Measurements from ENCODE around the gene RYR2. TPM values are rescaled to one million over a fixed set of nuclear protein-coding genes. Genes with fewer than 3 reads are reported as not detected.
"Not testable (repeated sequence)": the region's sequence is repeated elsewhere in the genome, so short reads cannot be mapped to it uniquely, and the experiment has no call there.

The RYR2 gene
- total RNA-seq, 1 experiment from 2014 or later = 3.4 TPM

- H2BK5ac ChIP-seq (ENCODE audit: insufficient read length, low read length) = no peak overlapping the region
- Mint-ChIP-seq H3K4me3 (no peak overlapping the region), H3K4me1 (peaks cover 0 to 5% of the 10 kb centered on the region in 2 experiments; a peak in 3 of 4 replicates), H3K36me3 (ENCODE audit: insufficient read depth in 1 of 3, low read depth in 3 of 3) (peaks cover 0 to 3% (median 2%) of the 10 kb centered on the region in 3 experiments; a peak in 2 of 7 replicates), H3K27ac (0 out of 7 replicates have a peak overlapping the region, but pooled peaks of 2 of the 3 experiments have one; percentile 0), H3K9me3 (peaks cover 0 to 7% of the 10 kb centered on the region in 2 experiments; a peak in 2 of 5 replicates), H3K27me3 (ENCODE audit: low read depth) (no peaks in the 10 kb centered on the region)
- H3K27ac ChIP-seq (ENCODE audit: insufficient read length, low read depth, low read length) = no peak overlapping the region
- H4K5ac ChIP-seq (ENCODE audit: insufficient read length, low read depth, low read length) = no peak overlapping the region
- H2AFZ ChIP-seq (ENCODE audit: low read length) = no peak overlapping the region
- no peaks in the 10 kb centered on the region for H3K9me3 ChIP-seq (ENCODE audit: control insufficient read depth, low read depth, low read length)
- no peak overlapping the region for H2BK15ac ChIP-seq (ENCODE audit: low read depth, low read length)
- no peak overlapping the region for H3K14ac ChIP-seq (ENCODE audit: insufficient read depth, low read length)
- H4K8ac ChIP-seq (replicated peaks; ENCODE audit: insufficient read length, low read depth, low read length) = no peak overlapping the region
- WGBS (ENCODE audit: extremely low coverage, insufficient read length, low lambda C conversion rate) = no CpG with 5 or more reads among the region's 2 CpGs
- H2BK12ac ChIP-seq (ENCODE audit: insufficient read length, low read depth, low read length) = no peak overlapping the region
- no peak overlapping the region for H3K4me2 ChIP-seq (ENCODE audit: insufficient read depth, insufficient read length, low read length)
- H3K27me3 ChIP-seq (ENCODE audit: insufficient read depth, low read length) = no peaks in the 10 kb centered on the region
- no peaks in the 10 kb centered on the region for H3K79me1 ChIP-seq (ENCODE audit: insufficient read depth, low read depth, low read length, poor library complexity, severe bottlenecking)
- H3T11ph ChIP-seq (ENCODE audit: low read length) = no peak overlapping the region
- no peaks in the 10 kb centered on the region for H4K20me1 ChIP-seq (ENCODE audit: control insufficient read depth, insufficient read depth, insufficient read length)
- H3K18ac ChIP-seq (ENCODE audit: insufficient read length, low read depth, low read length) = no peak overlapping the region
- H2AK5ac ChIP-seq (ENCODE audit: insufficient read length, low read length) = no peak overlapping the region
- H3K56ac ChIP-seq (ENCODE audit: insufficient read length, low read depth, low read length) = no peak overlapping the region
- no peak overlapping the region for H3K23ac ChIP-seq (ENCODE audit: insufficient read length, low read depth, low read length)
- H3K4me1 ChIP-seq (ENCODE audit: insufficient read depth, low read length) = no peaks in the 10 kb centered on the region
- no peak overlapping the region for H3K9ac ChIP-seq (ENCODE audit: extremely low read depth, insufficient read length, low read length)
- no peak overlapping the region for H4K91ac ChIP-seq (ENCODE audit: insufficient read length, low read depth, low read length)
- DNase-seq = no peak
- no peaks in the 10 kb centered on the region for H3K23me2 ChIP-seq (ENCODE audit: insufficient read length, low read depth, low read length, poor library complexity, severe bottlenecking)
- H3K4ac ChIP-seq (ENCODE audit: low read depth, low read length) = no peak overlapping the region
- no peaks in the 10 kb centered on the region for H3K79me2 ChIP-seq (ENCODE audit: insufficient read depth, low read length)
- no peak overlapping the region for H2BK120ac ChIP-seq (ENCODE audit: low read depth, low read length, poor library complexity, severe bottlenecking)
- no peak overlapping the region for H2BK20ac ChIP-seq (ENCODE audit: low read depth, low read length, poor library complexity, severe bottlenecking)
- TF ChIP-seq CTCF (conservative IDR thresholded peaks at IDR 0.05) = no peak
Measured at GRCh38 chr1:237367758-237368157, 325.8 kb downstream of the RYR2 start.

- not testable (repeated sequence) for H3K4me1 ChIP-seq (ENCODE audit: insufficient read depth, low read length)
Measured at GRCh38 chr1:237371477-237371876, 329.5 kb downstream of the RYR2 start.

More at GRCh38 chr1:237371477-237371876, 329.5 kb downstream of the RYR2 start:
- not testable (repeated sequence) for H3K4me1 Mint-ChIP-seq; H2BK120ac ChIP-seq (ENCODE audit: low read depth, low read length, poor library complexity, severe bottlenecking); H3K79me2 ChIP-seq (ENCODE audit: insufficient read depth, low read length); H3K23ac ChIP-seq (ENCODE audit: insufficient read length, low read depth, low read length); H2BK12ac ChIP-seq (ENCODE audit: insufficient read length, low read depth, low read length); H3K56ac ChIP-seq (ENCODE audit: insufficient read length, low read depth, low read length); H3K4me3 Mint-ChIP-seq; DNase-seq; H2BK20ac ChIP-seq (ENCODE audit: low read depth, low read length, poor library complexity, severe bottlenecking); H3K27ac Mint-ChIP-seq; H3K79me1 ChIP-seq (ENCODE audit: insufficient read depth, low read depth, low read length, poor library complexity, severe bottlenecking); H3K23me2 ChIP-seq (ENCODE audit: insufficient read length, low read depth, low read length, poor library complexity, severe bottlenecking); H4K8ac ChIP-seq (replicated peaks; ENCODE audit: insufficient read length, low read depth, low read length); H4K91ac ChIP-seq (ENCODE audit: insufficient read length, low read depth, low read length); H2AK5ac ChIP-seq (ENCODE audit: insufficient read length, low read length); H3K14ac ChIP-seq (ENCODE audit: insufficient read depth, low read length); H3T11ph ChIP-seq (ENCODE audit: low read length); H3K9ac ChIP-seq (ENCODE audit: extremely low read depth, insufficient read length, low read length); H3K36me3 Mint-ChIP-seq (ENCODE audit: insufficient read depth in 1 of 3, low read depth in 3 of 3); H3K4me2 ChIP-seq (ENCODE audit: insufficient read depth, insufficient read length, low read length); H3K4ac ChIP-seq (ENCODE audit: low read depth, low read length); H3K27me3 Mint-ChIP-seq (ENCODE audit: low read depth); H3K9me3 Mint-ChIP-seq; H4K20me1 ChIP-seq (ENCODE audit: control insufficient read depth, insufficient read depth, insufficient read length); H2AFZ ChIP-seq (ENCODE audit: low read length); H3K27ac ChIP-seq (ENCODE audit: insufficient read length, low read depth, low read length); H4K5ac ChIP-seq (ENCODE audit: insufficient read length, low read depth, low read length); H2BK15ac ChIP-seq (ENCODE audit: low read depth, low read length); H3K18ac ChIP-seq (ENCODE audit: insufficient read length, low read depth, low read length); H3K9me3 ChIP-seq (ENCODE audit: control insufficient read depth, low read depth, low read length); H3K27me3 ChIP-seq (ENCODE audit: insufficient read depth, low read length); H2BK5ac ChIP-seq (ENCODE audit: insufficient read length, low read length)
- no CpG with 5 or more reads among the region's 3 CpGs for WGBS (ENCODE audit: extremely low coverage, insufficient read length, low lambda C conversion rate)
